RWPE2 (cell line): ENCODE results near the gene ZNF714.

Experiments used
- ATAC-seq: fragments of 200-7000 bp; cut with Tn5 transposase; 3 replicates; pipeline ENCODE4 v1.9.1; 2021; ENCODE audit warnings: low read depth
- DNase-seq: peaks from one replicate; pipeline ENCODE4 v3.0.0-alpha.2; 2020; ENCODE audit warnings: low spot score
- H3K27ac ChIP-seq: fragments of 450-650 bp; 2 replicates; pipeline ENCODE4 v1.5.1; 2017; ENCODE audit warnings: mild to moderate bottlenecking; ENCODE audit not compliant: poor library complexity, severe bottlenecking
- H3K27me3 ChIP-seq: fragments of 250-450 bp; sonication (Bioruptor Pico); 2 replicates; pipeline ENCODE4 v1.5.1; 2021; ENCODE audit warnings: mild to moderate bottlenecking, moderate library complexity; ENCODE audit not compliant: insufficient read depth, poor library complexity, severe bottlenecking
- H3K36me3 ChIP-seq: fragments of 250-450 bp; sonication (Bioruptor Pico); 2 replicates; pipeline ENCODE4 v1.5.1; 2020; ENCODE audit warnings: low read depth, mild to moderate bottlenecking, moderate library complexity
- H3K4me1 ChIP-seq: fragments of 250-450 bp; sonication (Bioruptor Pico); 2 replicates; pipeline ENCODE4 v1.5.1; 2021; ENCODE audit warnings: mild to moderate bottlenecking, moderate library complexity; ENCODE audit not compliant: insufficient read depth, poor library complexity, severe bottlenecking
- H3K4me3 ChIP-seq: fragments of 250-450 bp; sonication (Bioruptor Pico); 2 replicates; pipeline ENCODE4 v1.5.1; 2021; ENCODE audit warnings: mild to moderate bottlenecking, moderate library complexity; ENCODE audit not compliant: severe bottlenecking
- H3K9me3 ChIP-seq: fragments of 250-450 bp; sonication (Bioruptor Pico); 2 replicates; pipeline ENCODE4 v1.5.1; 2021; ENCODE audit warnings: mild to moderate bottlenecking, moderate library complexity; ENCODE audit not compliant: severe bottlenecking
- TF ChIP-seq, protein P1 (sequence below): fragments of 450-650 bp; IDR thresholded peaks from one replicate; pipeline ENCODE4 v1.5.1; 2017; ENCODE audit warnings: mild to moderate bottlenecking, moderate library complexity; ENCODE audit not compliant: poor library complexity, severe bottlenecking

The ZNF714 gene

GRCh38 chr19:21098291-21098690 lies 16.3 kb downstream of the ZNF714 start:
- H3K4me3 ChIP-seq: no peak overlapping the region
- peaks cover 66% of the 10 kb centered on the region for H3K36me3 ChIP-seq
- ATAC-seq: no peak
- TF ChIP-seq, protein P1, sequence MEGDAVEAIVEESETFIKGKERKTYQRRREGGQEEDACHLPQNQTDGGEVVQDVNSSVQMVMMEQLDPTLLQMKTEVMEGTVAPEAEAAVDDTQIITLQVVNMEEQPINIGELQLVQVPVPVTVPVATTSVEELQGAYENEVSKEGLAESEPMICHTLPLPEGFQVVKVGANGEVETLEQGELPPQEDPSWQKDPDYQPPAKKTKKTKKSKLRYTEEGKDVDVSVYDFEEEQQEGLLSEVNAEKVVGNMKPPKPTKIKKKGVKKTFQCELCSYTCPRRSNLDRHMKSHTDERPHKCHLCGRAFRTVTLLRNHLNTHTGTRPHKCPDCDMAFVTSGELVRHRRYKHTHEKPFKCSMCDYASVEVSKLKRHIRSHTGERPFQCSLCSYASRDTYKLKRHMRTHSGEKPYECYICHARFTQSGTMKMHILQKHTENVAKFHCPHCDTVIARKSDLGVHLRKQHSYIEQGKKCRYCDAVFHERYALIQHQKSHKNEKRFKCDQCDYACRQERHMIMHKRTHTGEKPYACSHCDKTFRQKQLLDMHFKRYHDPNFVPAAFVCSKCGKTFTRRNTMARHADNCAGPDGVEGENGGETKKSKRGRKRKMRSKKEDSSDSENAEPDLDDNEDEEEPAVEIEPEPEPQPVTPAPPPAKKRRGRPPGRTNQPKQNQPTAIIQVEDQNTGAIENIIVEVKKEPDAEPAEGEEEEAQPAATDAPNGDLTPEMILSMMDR: no peak
- DNase-seq: no peak
- peaks cover 18% of the 10 kb centered on the region for H3K4me1 ChIP-seq
- no peaks in the 10 kb centered on the region for H3K27me3 ChIP-seq
- peak overlapping the region; percentile 41 for H3K27ac ChIP-seq
- no peaks in the 10 kb centered on the region for H3K9me3 ChIP-seq

DNA sequence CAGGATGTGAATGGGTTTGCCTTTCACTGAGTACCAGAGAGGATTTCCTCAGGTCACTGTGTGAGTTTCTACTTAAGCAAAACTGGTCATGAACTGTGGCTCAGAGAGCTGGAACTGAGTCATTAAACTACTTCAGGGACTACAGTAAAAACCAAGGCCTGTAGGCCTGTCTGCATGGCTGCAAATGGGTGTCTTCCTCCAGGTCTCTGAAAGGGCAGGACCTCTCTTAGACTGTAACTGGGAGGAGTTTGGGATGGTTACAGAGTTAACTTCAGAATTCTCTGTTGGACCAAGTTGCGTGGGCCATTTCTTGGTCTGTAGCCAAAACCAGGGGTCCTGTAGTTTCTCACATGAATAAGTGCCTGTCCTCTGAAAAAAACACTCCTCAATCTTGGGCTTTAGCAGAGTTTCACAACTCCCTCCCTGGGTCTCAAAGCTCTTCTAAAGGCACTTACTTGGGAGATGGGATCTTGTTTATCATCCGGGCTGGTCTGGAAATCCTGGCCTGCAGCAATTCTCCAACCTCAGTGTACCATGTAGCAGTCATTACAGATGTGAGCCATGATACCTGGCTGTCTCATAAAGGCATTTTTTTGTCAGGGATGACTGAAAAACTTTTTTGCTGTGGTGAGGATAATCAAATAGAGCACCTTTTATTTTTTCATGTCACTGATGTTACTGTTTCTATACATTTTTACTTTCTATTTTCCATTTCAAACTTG lies 19.7 kb downstream of the ZNF714 start:
- H3K4me1 ChIP-seq: peaks cover 18% of the 10 kb centered on the region
- DNase-seq: no peak
- H3K36me3 ChIP-seq: peaks cover 70% of the 10 kb centered on the region
- H3K9me3 ChIP-seq: no peaks in the 10 kb centered on the region
- H3K27ac ChIP-seq: no peak overlapping the region
- TF ChIP-seq, protein P1: no peak
- no peak overlapping the region for H3K4me3 ChIP-seq
- ATAC-seq: no peak
- H3K27me3 ChIP-seq: no peaks in the 10 kb centered on the region

GRCh38 chr19:21109116-21109515 lies 27.1 kb downstream of the ZNF714 start:
- Histone ChIP-seq H3K36me3 (peaks cover 35% of the 10 kb centered on the region), H3K4me1 (no peaks in the 10 kb centered on the region), H3K27ac (no peak overlapping the region), H3K4me3 (no peak overlapping the region), H3K27me3 (no peaks in the 10 kb centered on the region), H3K9me3 (no peaks in the 10 kb centered on the region)
- no peak for ATAC-seq
- TF ChIP-seq, protein P1: no peak
- DNase-seq: no peak

DNA sequence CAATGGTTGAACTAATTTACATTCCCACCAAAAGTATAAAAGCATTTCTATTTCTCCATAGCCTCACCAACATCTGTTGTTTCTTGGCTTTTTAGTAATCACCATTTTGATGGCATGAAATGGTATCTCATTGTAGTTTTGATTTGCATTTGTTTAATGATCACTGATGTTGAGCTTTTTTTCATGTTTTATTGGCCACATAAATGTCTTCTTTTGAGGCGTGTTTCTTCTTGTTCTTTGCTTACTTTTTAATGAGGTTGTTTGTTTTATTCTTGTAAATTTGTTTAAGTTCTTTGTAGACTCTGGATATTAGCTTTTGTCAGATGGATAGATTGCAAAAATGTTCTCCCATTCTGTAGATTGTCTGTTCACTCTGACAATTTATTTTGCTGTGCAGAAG lies 28.2 kb downstream of the ZNF714 start:
- H3K27me3 ChIP-seq: no peaks in the 10 kb centered on the region
- TF ChIP-seq, protein P1: no peak
- no peak for DNase-seq
- ATAC-seq: no peak
- H3K36me3 ChIP-seq: peaks cover 36% of the 10 kb centered on the region
- no peak overlapping the region for H3K27ac ChIP-seq
- no peaks in the 10 kb centered on the region for H3K4me1 ChIP-seq
- H3K4me3 ChIP-seq: no peak overlapping the region
- peaks cover 5% of the 10 kb centered on the region for H3K9me3 ChIP-seq

DNA sequence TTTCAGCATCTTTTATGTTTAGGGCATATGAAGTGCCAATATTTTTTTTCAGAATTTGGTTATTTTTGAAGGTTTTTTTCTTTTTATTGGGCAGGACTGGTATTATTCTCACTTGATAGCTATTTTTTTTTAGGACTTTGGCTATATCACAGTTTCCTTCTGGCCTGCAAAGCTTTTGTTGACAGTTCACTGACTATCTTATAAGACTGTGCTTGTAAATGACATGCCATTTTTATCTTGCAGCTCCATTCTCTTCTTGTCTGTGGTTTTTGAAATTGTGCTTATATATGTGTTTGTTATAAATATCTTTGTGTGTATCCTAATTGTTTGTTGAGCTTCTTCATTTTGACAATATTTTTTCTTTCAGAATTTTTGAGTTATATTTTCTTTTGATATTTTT lies 33.4 kb downstream of the ZNF714 start:
- H3K27ac ChIP-seq: no peak overlapping the region
- peaks cover 5% of the 10 kb centered on the region for H3K9me3 ChIP-seq
- H3K4me3 ChIP-seq: no peak overlapping the region
- ATAC-seq: no peak
- DNase-seq: no peak
- TF ChIP-seq, protein P1: no peak
- peaks cover 52% of the 10 kb centered on the region for H3K36me3 ChIP-seq
- H3K4me1 ChIP-seq: no peaks in the 10 kb centered on the region
- H3K27me3 ChIP-seq: no peaks in the 10 kb centered on the region
